WI38 (cell line): ENCODE data around the gene GDA.

Experiments
- H3K4me3 ChIP-seq: 2 replicates; pipeline ENCODE4 v1.5.1; 2011; ENCODE audit warnings: low read depth, mild to moderate bottlenecking, control low read depth, low read length
- TF ChIP-seq, protein P1 (sequence below): IDR thresholded peaks from 2 replicates; pipeline ENCODE4 v1.5.1; 2012; ENCODE audit warnings: low read depth, mild to moderate bottlenecking, control low read depth, low read length

The GDA gene

DNA sequence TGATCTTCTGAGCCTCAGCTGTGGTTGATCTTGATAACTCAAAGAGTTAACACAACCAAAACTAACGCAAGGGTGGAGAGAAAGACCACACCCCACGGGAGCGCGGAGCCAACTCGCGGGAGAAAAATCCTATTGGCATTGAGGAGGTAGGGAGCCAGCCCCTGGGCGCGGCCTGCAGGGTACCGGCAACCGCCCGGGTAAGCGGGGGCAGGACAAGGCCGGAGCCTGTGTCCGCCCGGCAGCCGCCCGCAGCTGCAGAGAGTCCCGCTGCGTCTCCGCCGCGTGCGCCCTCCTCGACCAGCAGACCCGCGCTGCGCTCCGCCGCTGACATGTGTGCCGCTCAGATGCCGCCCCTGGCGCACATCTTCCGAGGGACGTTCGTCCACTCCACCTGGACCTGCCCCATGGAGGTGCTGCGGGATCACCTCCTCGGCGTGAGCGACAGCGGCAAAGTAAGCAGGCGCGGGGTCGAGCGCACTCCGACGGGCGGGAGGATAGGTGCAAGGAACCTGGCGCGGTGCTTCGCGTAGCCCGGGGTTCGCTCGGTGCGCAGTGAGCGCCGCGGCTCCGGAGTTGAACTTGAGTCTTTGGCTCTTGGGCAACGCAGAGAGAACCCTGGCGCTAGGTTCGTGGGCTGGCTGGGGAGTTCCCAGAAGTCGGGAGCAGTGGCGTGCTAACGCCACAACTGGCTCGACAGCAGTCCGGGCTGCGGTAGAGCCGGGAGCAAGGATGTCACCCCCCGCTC lies at the start of gene GDA:
GDA (plus strand) TSS at position 210 of the 745 bp plus-strand sequence; CDS start at position 330, 120 bp downstream.
- H3K4me3 ChIP-seq, result no peak within 1 kb of the TSS
- TF ChIP-seq, protein P1, sequence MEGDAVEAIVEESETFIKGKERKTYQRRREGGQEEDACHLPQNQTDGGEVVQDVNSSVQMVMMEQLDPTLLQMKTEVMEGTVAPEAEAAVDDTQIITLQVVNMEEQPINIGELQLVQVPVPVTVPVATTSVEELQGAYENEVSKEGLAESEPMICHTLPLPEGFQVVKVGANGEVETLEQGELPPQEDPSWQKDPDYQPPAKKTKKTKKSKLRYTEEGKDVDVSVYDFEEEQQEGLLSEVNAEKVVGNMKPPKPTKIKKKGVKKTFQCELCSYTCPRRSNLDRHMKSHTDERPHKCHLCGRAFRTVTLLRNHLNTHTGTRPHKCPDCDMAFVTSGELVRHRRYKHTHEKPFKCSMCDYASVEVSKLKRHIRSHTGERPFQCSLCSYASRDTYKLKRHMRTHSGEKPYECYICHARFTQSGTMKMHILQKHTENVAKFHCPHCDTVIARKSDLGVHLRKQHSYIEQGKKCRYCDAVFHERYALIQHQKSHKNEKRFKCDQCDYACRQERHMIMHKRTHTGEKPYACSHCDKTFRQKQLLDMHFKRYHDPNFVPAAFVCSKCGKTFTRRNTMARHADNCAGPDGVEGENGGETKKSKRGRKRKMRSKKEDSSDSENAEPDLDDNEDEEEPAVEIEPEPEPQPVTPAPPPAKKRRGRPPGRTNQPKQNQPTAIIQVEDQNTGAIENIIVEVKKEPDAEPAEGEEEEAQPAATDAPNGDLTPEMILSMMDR, result no peak

- TF ChIP-seq, protein P1, result no peak
- no peak overlapping the region for H3K4me3 ChIP-seq
Observed at GRCh38 chr9:72102520-72102919, 46.7 kb upstream of the GDA start.

DNA sequence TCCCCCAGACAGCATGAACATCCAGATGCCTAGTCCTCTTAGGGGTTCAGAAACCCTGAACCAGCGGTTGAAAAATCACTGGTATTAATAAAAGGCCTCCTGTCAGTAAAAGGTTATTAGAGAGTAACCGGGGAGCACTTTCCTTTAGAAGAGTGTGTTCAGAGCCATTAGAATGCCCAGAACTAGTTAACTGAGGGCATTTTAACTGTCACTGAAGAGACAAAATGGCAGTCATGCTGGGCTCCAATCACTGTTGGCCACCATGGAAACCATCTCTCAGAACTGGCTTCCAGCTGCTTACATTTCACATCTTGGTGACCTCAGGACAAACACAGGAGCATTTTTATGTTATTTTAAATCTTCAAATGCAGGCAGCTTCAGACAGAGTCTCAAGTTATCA lies 36.2 kb upstream of the GDA start:
- no peak overlapping the region for H3K4me3 ChIP-seq
- TF ChIP-seq, protein P1, result no peak

DNA sequence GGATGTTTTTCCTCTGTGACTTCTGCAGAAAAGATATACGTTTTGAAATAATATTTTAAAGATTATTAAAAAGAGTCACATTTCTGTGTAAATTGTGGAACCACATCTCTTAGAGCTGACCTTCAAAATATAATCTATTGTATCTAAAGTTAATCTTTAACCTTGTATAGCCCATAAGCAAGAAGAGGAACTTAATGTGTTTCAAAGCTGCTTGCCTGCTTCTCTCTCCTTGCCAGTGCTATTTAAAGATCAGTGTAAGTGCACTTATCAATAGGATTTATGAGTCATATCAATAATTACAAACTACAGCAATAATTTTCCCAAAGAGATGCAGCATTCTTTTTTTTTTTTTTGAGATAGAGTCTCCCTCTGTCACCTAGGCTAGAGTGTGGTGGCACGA lies 29.4 kb upstream of the GDA start:
- no peak overlapping the region for H3K4me3 ChIP-seq
- TF ChIP-seq, protein P1, result no peak

DNA sequence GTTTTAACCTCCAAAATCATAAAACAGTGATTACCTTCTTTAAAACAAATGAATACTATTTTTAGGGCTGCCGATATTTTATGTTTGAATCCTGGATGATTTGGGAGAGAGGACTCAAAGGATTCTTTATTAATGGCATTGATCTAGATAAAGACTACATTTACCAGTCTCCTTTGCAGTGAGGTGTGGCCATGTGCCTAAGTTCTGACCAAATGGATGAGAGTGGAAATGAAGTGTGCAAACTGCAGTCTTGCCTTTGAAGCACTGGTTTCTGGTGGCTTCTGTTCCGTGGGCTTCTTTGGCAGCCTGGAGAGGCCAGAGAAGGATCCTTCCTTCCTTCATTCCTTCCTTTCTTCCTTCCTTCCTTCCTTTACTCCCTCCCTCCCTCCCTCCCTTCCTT lies 24.3 kb upstream of the GDA start:
- TF ChIP-seq, protein P1, result no peak
- no peak overlapping the region for H3K4me3 ChIP-seq

DNA sequence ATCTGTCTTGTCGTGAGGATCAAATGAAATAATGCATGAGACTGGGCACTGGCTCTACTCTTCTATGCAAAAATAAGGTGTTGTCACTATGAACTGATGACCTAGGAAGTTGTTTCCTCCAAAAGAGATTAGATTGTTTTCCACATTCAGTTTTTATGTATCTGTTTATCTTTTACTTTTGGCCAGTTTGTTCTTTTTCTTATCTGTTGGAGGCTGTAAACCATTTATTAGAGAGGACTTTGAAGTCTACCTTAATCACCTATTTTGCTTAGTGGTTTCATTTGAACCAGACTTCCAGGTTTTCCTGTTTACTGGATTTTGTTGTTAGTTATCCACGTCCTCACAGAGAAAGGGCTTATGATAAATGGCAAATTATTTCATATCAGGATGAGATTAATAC lies 21.5 kb upstream of the GDA start:
- TF ChIP-seq, protein P1, result no peak

DNA sequence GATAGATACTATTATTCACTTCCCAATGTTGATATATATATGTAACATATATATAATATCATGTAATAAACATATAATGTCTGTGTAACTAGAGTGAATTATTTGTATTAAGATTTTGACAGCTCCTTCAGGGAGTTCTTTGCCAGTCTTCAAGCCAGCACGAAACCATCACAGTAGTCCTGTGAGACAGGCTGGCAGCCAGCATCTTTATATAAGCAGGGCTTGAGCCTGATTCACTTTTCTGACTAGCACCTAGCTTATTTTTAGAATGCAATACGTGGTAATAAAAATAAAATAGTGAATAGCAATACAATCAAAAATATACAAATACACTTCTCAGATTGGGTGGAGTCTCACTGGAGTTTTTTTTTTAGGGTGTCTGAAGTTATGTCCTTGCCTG lies 20.7 kb upstream of the GDA start:
- TF ChIP-seq, protein P1, result no peak
- no peak overlapping the region for H3K4me3 ChIP-seq

More for the DNA sequence above, 21.5 kb upstream of the GDA start:
- H3K4me3 ChIP-seq, result no peak overlapping the region
